ENCODE data around the gene OR10A6.

The OR10A6 gene

GRCh38 chr11:7909585-7910285 lies 21.3 kb downstream of the OR10A6 start:
- H3K27ac Mint-ChIP-seq, result no peak overlapping the region
- TF ChIP-seq CTCF (IDR thresholded peaks at IDR 0.05), result no peak
- H3K9me3 Mint-ChIP-seq, result no peaks in the 10 kb centered on the region
- peaks cover 4% of the 10 kb centered on the region for H3K27me3 Mint-ChIP-seq (ENCODE audit: low read depth, poor library complexity)
- no peak overlapping the region for H3K4me3 Mint-ChIP-seq
- no peaks in the 10 kb centered on the region for H3K36me3 Mint-ChIP-seq (ENCODE audit: low read depth)
- DNase-seq, result no peak
- peaks cover 33% of the 10 kb centered on the region for H3K4me1 Mint-ChIP-seq

- TF ChIP-seq CTCF (IDR thresholded peaks at IDR 0.05), result no peak
- Mint-ChIP-seq H3K4me1 (peaks cover 54% of the 10 kb centered on the region), H3K36me3 (ENCODE audit: low read depth) (no peaks in the 10 kb centered on the region), H3K9me3 (no peaks in the 10 kb centered on the region), H3K27ac (no peak overlapping the region), H3K4me3 (no peak overlapping the region), H3K27me3 (ENCODE audit: low read depth, poor library complexity) (peaks cover 4% of the 10 kb centered on the region)
- no peak for DNase-seq
These were observed 23.9 kb downstream of the OR10A6 start for GRCh38 chr11:7907121-7907520.

GRCh38 chr11:7906481-7906880 lies 24.6 kb downstream of the OR10A6 start:
- DNase-seq, result no peak
- peaks cover 60% of the 10 kb centered on the region for H3K4me1 Mint-ChIP-seq
- H3K36me3 Mint-ChIP-seq (ENCODE audit: low read depth), result no peaks in the 10 kb centered on the region
- no peaks in the 10 kb centered on the region for H3K9me3 Mint-ChIP-seq
- TF ChIP-seq CTCF (IDR thresholded peaks at IDR 0.05), result no peak
- H3K27me3 Mint-ChIP-seq (ENCODE audit: low read depth, poor library complexity), result peaks cover 4% of the 10 kb centered on the region
- no peak overlapping the region for H3K4me3 Mint-ChIP-seq
- H3K27ac Mint-ChIP-seq, result no peak overlapping the region

- H3K9me3 Mint-ChIP-seq, result no peaks in the 10 kb centered on the region
- peaks cover 63% of the 10 kb centered on the region for H3K4me1 Mint-ChIP-seq
- peak overlapping the region; percentile 26 for H3K4me3 Mint-ChIP-seq
These were observed 25.1 kb downstream of the OR10A6 start for GRCh38 chr11:7905961-7906429.

GRCh38 chr11:7905549-7905948 lies 25.5 kb downstream of the OR10A6 start:
- H3K36me3 Mint-ChIP-seq (ENCODE audit: low read depth), result no peaks in the 10 kb centered on the region
- H3K4me1 Mint-ChIP-seq, result peaks cover 63% of the 10 kb centered on the region
- no peaks in the 10 kb centered on the region for H3K9me3 Mint-ChIP-seq
- H3K27ac Mint-ChIP-seq, result peak overlapping the region; percentile 3
- no peak for DNase-seq
- peak overlapping the region; percentile 6 for H3K4me3 Mint-ChIP-seq
- peaks cover 4% of the 10 kb centered on the region for H3K27me3 Mint-ChIP-seq (ENCODE audit: low read depth, poor library complexity)
- no peak for TF ChIP-seq CTCF (IDR thresholded peaks at IDR 0.05)

More at GRCh38 chr11:7905961-7906429, 25.1 kb downstream of the OR10A6 start:
- H3K36me3 Mint-ChIP-seq (ENCODE audit: low read depth), result no peaks in the 10 kb centered on the region
- no peak for DNase-seq
- TF ChIP-seq CTCF (IDR thresholded peaks at IDR 0.05), result no peak
- H3K27me3 Mint-ChIP-seq (ENCODE audit: low read depth, poor library complexity), result peaks cover 4% of the 10 kb centered on the region
- H3K27ac Mint-ChIP-seq, result no peak overlapping the region

GRCh38 chr11:7904917-7905316 lies 26.2 kb downstream of the OR10A6 start:
- Mint-ChIP-seq H3K4me1 (peaks cover 63% of the 10 kb centered on the region), H3K9me3 (peaks cover 2% of the 10 kb centered on the region), H3K27me3 (ENCODE audit: low read depth, poor library complexity) (peaks cover 4% of the 10 kb centered on the region), H3K36me3 (ENCODE audit: low read depth) (peaks cover 2% of the 10 kb centered on the region), H3K4me3 (no peak overlapping the region), H3K27ac (no peak overlapping the region)
- DNase-seq, result no peak
- no peak for TF ChIP-seq CTCF (IDR thresholded peaks at IDR 0.05)
